Pancreas (tissue), 10 donors: ENCODE measurements around the gene SLC44A5. TPM values are rescaled to one million over a fixed set of nuclear protein-coding genes. Genes with fewer than 3 reads are reported as not detected.

ENCODE experiments used
- ATAC-seq, 4 donors: fragments of 200-7000 bp; cut with Tn5 transposase; one replicate each; pipeline versions ENCODE4 v1.8.0 to v1.9.1; 2020; ENCODE audit warnings: mild to moderate bottlenecking in 4 of 4, moderate library complexity in 4 of 4
- DNase-seq, 6 donors: peaks; one replicate each; pipeline ENCODE4 v3.0.0-alpha.2; 2020
- FAIRE-seq: peaks from 2 replicates; lab custom pipeline; 2012; peaks lifted over from hg19 to GRCh38; lab: Jason Lieb, UNC
- H3K27ac ChIP-seq, 4 donors: fragments of 200-600 bp; sonication (generic); 1 replicate in 3 of 4; 2 replicates in 1 of 4; pipeline versions ENCODE4 v1.5.0 to v1.8.0; 2020
- H3K27me3 ChIP-seq, 4 donors: fragments of 200-600 bp; one replicate each; pipeline ENCODE4 v1.8.0; 2021
- H3K36me3 ChIP-seq, 3 donors: fragments of 200-600 bp; sonication (generic) in 1 of 3; one replicate each; pipeline versions ENCODE4 v1.5.0 to v1.8.0; 2020 to 2021
- H3K4me1 ChIP-seq, 3 donors: fragments of 200-600 bp; one replicate each; pipeline ENCODE4 v1.8.0; 2021
- H3K4me3 ChIP-seq, 4 donors: fragments of 200-600 bp; sonication (generic) in 2 of 4; one replicate each; pipeline versions ENCODE4 v1.5.0 to v1.8.0; 2020 to 2021
- H3K9me3 ChIP-seq, 4 donors: fragments of 200-600 bp; one replicate each; pipeline ENCODE4 v1.8.0; 2021
- WGBS, 2 donors: extraction: QIAGEN DNeasy Blood & Tissue Kit; methylation state at CpG; one replicate each; pipeline ENCODE4 v1.1.7; 2013; 5-methylcytosine and 5-hydroxymethylcytosine counted together
- intact Hi-C, 3 donors: fragments of 100-400 bp; cut with DNase I; formaldehyde crosslinking; loops; one replicate each; pipeline versions ENCODE4 v1.11.1 to v1.14.2; 2022
- polyA plus RNA-seq, 2 donors: library from polyadenylated mRNA; stranded (reverse); fragments of 200-250 nt; gene quantifications; one replicate each; pipeline ENCODE4 v1.2.3, GENCODE V29; 2013
- total RNA-seq, 6 donors: library from RNA; stranded (reverse); fragmentation: NEBNext Ultra II Directional in 4 of 6; extraction: Animal tissue kit (Norgen Biotek cat#: 25700) in 4 of 6; gene quantifications; one replicate each; pipeline versions ENCODE4 v1.2.1 to v1.2.4, GENCODE V29; 2021 to 2023
- TF ChIP-seq, protein P1 (sequence below), 4 donors: fragments of 200-600 bp; sonication (generic) in 3 of 4; IDR thresholded peaks; one replicate each; pipeline versions ENCODE4 v1.5.0 to v1.8.0; 2021; ENCODE audit warnings: antibody characterized with exemption in 4 of 4
- donor health status: healthy with polysubstance abuse.
- donor health status: DM: no; HTN: no; CAD: no; lungs with moderate emphysema.
- donor health status: DM: no; HTN: no; CAD: no.
- donor health status: control.
- donor health status: control.
- donor health status: Bipolar disorder and iron deficiency.
- donor health status: DM: yes; HTN: yes; CAD: no.
- donor health status: DM: no; HTN: no; CAD: no.
- donor health status: DM: no; HTN: no; CAD: no.
- donor health status: DM: yes; HTN: yes; CAD: no.

Gene SLC44A5
- total and polyA plus RNA-seq, 8 donors, result 0.16 to 3.4 (median 1.2) TPM

DNA sequence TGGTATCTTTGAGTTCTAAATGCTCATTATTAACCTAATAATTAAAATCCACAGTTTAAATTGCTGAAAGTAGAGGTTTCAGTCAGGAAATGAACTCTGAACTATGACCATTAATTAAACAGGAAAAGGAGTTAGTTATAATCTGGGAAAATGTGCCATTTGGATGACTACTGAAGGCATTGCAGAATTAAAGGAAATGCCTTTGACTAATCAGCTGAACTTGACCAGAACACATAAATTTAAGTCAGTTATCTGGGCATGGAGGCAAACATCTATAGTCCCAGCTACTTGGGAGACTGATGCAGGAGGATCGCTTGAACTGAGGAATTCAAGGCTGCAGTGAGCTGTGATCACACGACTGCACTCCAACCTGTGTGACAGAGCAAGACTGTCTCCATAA is 31.9 kb downstream of the SLC44A5 start:
- Histone ChIP-seq H3K4me3 (no peak overlapping the region), H3K36me3 (no peaks in the 10 kb centered on the region), H3K9me3 (no peaks in the 10 kb centered on the region), H3K27ac (no peak overlapping the region), H3K4me1 (no peaks in the 10 kb centered on the region), H3K27me3 (no peaks in the 10 kb centered on the region)
- FAIRE-seq (no peak), DNase-seq (no peak), ATAC-seq (no peak)
- TF ChIP-seq, protein P1, sequence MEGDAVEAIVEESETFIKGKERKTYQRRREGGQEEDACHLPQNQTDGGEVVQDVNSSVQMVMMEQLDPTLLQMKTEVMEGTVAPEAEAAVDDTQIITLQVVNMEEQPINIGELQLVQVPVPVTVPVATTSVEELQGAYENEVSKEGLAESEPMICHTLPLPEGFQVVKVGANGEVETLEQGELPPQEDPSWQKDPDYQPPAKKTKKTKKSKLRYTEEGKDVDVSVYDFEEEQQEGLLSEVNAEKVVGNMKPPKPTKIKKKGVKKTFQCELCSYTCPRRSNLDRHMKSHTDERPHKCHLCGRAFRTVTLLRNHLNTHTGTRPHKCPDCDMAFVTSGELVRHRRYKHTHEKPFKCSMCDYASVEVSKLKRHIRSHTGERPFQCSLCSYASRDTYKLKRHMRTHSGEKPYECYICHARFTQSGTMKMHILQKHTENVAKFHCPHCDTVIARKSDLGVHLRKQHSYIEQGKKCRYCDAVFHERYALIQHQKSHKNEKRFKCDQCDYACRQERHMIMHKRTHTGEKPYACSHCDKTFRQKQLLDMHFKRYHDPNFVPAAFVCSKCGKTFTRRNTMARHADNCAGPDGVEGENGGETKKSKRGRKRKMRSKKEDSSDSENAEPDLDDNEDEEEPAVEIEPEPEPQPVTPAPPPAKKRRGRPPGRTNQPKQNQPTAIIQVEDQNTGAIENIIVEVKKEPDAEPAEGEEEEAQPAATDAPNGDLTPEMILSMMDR (IDR thresholded peaks at IDR 0.05), result no peak
- 51 to 60% methylated on average over 2 of the region's 2 CpGs for WGBS, 2 donors
- intact Hi-C loops, result no loop called here

DNA sequence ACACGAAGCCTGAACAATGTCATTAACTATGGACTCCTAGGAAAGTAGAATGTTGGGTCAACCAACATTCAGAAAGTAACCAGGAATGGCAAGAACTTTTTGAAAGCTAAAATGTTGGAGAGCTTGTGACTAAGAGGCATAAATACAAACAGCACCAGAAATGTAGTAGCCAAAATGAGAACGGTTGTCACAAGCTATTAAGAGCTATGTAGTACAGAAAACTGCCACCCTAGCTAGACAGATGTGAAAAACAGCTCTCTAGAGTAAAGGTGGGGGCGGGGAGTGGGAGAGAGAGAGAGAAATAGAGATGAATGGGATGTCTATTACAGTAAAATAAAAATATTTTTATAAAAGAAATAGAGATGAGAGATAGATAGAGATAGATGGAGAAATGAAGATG is 35.1 kb downstream of the SLC44A5 start:
- DNase-seq, result no peak
- Histone ChIP-seq H3K4me3 (no peak overlapping the region), H3K27me3 (no peaks in the 10 kb centered on the region), H3K36me3 (no peaks in the 10 kb centered on the region), H3K27ac (no peak overlapping the region), H3K9me3 (no peaks in the 10 kb centered on the region), H3K4me1 (no peaks in the 10 kb centered on the region)
- 64 to 70% methylated on average over 3 of the region's 3 CpGs for WGBS, 2 donors
- no peak for ATAC-seq
- TF ChIP-seq, protein P1 (IDR thresholded peaks at IDR 0.05), result no peak
- intact Hi-C loops, result no loop called here
- no peak for FAIRE-seq

DNA sequence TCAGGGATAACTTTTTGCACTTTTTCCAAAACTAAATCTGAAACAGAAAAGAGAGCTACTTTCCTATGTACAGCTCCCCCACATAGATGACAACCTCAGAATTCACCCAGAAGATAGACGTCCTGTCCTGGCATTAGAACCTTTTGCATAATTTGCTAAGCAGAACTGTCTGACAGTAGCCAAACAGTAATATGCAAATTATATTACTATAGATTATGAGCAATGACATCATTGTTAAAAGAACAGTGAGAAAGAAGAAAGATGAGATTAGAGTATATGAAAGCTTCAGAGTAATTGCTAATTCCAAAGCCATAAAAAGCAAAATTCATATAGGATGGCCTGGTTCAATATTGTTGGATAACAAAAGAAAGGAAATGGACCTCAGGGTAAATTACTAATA is 43.7 kb downstream of the SLC44A5 start:
- Histone ChIP-seq H3K36me3 (no peaks in the 10 kb centered on the region), H3K4me3 (no peak overlapping the region), H3K9me3 (no peaks in the 10 kb centered on the region), H3K4me1 (no peaks in the 10 kb centered on the region), H3K27ac (no peak overlapping the region), H3K27me3 (no peaks in the 10 kb centered on the region)
- intact Hi-C loops, result no loop called here
- ATAC-seq (no peak), FAIRE-seq (no peak), DNase-seq (no peak)
- TF ChIP-seq, protein P1 (IDR thresholded peaks at IDR 0.05), result no peak
- WGBS, 2 donors, result 48 to 59% methylated on average over 1 of the region's 1 CpG

DNA sequence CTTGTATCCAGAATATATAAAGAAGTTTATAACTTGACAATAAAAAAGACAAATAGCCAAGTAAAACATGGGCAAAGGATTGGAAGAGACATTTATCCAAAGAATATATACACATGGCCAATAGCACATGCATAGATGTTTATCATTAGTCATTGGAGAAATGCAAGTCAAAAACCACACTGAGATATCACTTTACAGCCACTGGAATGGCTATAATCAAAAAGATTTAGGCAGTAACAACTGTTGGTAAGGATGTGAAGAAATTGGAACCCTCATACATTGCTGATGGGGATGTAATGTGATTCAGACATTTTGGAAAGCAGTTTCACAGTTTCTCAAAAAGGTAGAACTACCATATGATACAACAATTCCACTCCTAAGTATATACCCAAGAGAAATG is 51.1 kb downstream of the SLC44A5 start:
- intact Hi-C loops, result no loop called here
- no peaks in the 10 kb centered on the region for H3K27me3 ChIP-seq
- TF ChIP-seq, protein P1 (IDR thresholded peaks at IDR 0.05), result no peak

DNA sequence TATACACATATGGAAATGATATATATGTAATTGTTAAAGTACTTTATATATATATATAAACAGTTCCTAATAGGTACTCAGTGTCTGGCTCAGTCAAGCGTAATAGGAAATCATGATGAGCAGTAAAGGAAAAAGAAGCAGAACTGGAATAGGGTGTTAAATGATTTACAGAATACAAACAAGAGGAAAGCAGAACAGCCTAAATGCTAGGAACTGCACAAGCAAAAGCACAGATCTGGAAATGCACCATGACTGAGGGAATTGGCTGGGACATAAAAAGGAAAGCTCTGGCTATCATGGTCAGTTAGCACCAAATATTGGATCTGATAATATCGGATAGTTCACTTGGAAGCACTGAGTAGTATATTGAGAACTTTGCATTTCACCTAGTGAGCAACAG is 51.8 kb downstream of the SLC44A5 start:
- intact Hi-C loops, result no loop called here
- Histone ChIP-seq H3K27me3 (no peaks in the 10 kb centered on the region), H3K27ac (peak overlapping the region in 2 of 4 donors; percentile 41 to 43), H3K9me3 (no peaks in the 10 kb centered on the region), H3K4me3 (no peak overlapping the region), H3K36me3 (no peaks in the 10 kb centered on the region), H3K4me1 (peaks cover 0 to 10% (median 6%) of the 10 kb centered on the region in 3 donors)
- ATAC-seq (peak in 3 of 4 donors; percentile 93 to 98 (median 96)), FAIRE-seq (no peak), DNase-seq (peak in 1 of 6 donors; percentile 19)
- 8 to 14% methylated on average over 2 of the region's 2 CpGs for WGBS, 2 donors
- TF ChIP-seq, protein P1 (IDR thresholded peaks at IDR 0.05), result no peak

More for the DNA sequence above, 51.1 kb downstream of the SLC44A5 start:
- Histone ChIP-seq H3K4me3 (no peak overlapping the region), H3K36me3 (no peaks in the 10 kb centered on the region), H3K4me1 (peaks cover 0 to 10% (median 6%) of the 10 kb centered on the region in 3 donors), H3K9me3 (no peaks in the 10 kb centered on the region), H3K27ac (no peak overlapping the region)
- FAIRE-seq (no peak), ATAC-seq (no peak), DNase-seq (no peak)
